ENCODE results near the gene KARS1. TPM values are rescaled to one million over a fixed set of nuclear protein-coding genes. Genes with fewer than 3 reads are reported as not detected.
A peak's percentile ranks its signal among the peaks of the same experiment; 100 is the strongest.

KARS1 gene
- total RNA-seq, 1 experiment from 2014 or later = 196 TPM

- Histone ChIP-seq H4K20me1 (ENCODE audit: insufficient read depth) (peaks cover 15% of the 10 kb centered on the region; the same call in 1 of the 2 replicates), H3K9me2 (ENCODE audit: insufficient read depth) (no peaks in the 10 kb centered on the region), H3K27ac (ENCODE audit: low read depth, low read length) (peak overlapping the region; percentile 89), H3K4me2 (ENCODE audit: low read length) (peak overlapping the region; percentile 91), H3K9me3 (ENCODE audit: control insufficient read depth in 1 of 2, insufficient read depth in 1 of 2, low read depth in 1 of 2, low read length in 2 of 2) (no peaks in the 10 kb centered on the region), H2AFZ (ENCODE audit: low read depth, low read length, poor library complexity, severe bottlenecking) (peak overlapping the region; percentile 49), H3K36me3 (ENCODE audit: control insufficient read depth in 1 of 2, insufficient read depth in 2 of 2, low read length in 2 of 2) (peaks cover 5 to 18% of the 10 kb centered on the region in 2 experiments; a peak in 2 of 4 replicates), H3K79me2 (ENCODE audit: insufficient read depth, low read length) (peaks cover 95% of the 10 kb centered on the region), H3K9ac (ENCODE audit: low read length) (peak overlapping the region; percentile 99), H3K27me3 (ENCODE audit: insufficient read depth, low read length) (no peaks in the 10 kb centered on the region), H3K4me3 (replicated peaks in 1 of 2; ENCODE audit: low read depth in 1 of 2, low read length in 2 of 2) (peak overlapping the region; percentile 90 to 94), H3K4me1 (ENCODE audit: control insufficient read depth in 1 of 2, insufficient read depth in 2 of 2, low read length in 2 of 2) (peaks cover 8 to 28% of the 10 kb centered on the region in 2 experiments)
- no TSS peak for BruUV-seq (replicated peaks)
- peak; percentile 48 for DNase-seq (ENCODE audit: low read depth, low spot score)
- ChIA-PET CTCF (interaction anchor here (1.3 to 1.6 kb wide), 2 partner anchors 116 to 131 kb away, joined by 3 to 5 read pairs; no protein-coding TSS in a partner anchor), RAD21 (ENCODE audit: low non-redundant PET in 1 of 2, low total read pairs in 2 of 2, uncharacterized antibody in 2 of 2, unreplicated experiment in 2 of 2) (interaction anchor here (1.1 to 2.3 kb wide), 2 partner anchors 116 kb away, joined by 4 to 8 read pairs; no protein-coding TSS in a partner anchor), POLR2A (interaction anchor here (1.0 to 1.6 kb wide), 5 partner anchors 16 to 1523 kb away, joined by 3 to 12 read pairs (median 3); partner anchors contain the start of gene ADAT1)
- intact Hi-C loops (cut with micrococcal nuclease) = no loop called here
- ATAC-seq = peak; percentile 45
- TF ChIP-seq ZFX (IDR thresholded peaks at IDR 0.05) (peak; percentile 86), SRF (IDR thresholded peaks at IDR 0.05; ENCODE audit: low read depth) (no peak), TCF7L2 (IDR thresholded peaks at IDR 0.05; ENCODE audit: borderline replicate concordance, extremely low read depth, insufficient read depth, insufficient read length) (no peak), EZH2 (IDR thresholded peaks at IDR 0.05) (no peak), POLR2AphosphoS5 (IDR thresholded peaks at IDR 0.05; ENCODE audit: low read depth, low read length) (peak; percentile 57; the same call in 1 of the 2 replicates), CBX3 (IDR thresholded peaks at IDR 0.05; ENCODE audit: low read depth) (no peak), ELF1 (IDR thresholded peaks at IDR 0.05; ENCODE audit: borderline replicate concordance, low read depth) (no peak), SIN3A (IDR thresholded peaks at IDR 0.05; ENCODE audit: low read depth) (no peak), EZH2phosphoT487 (IDR thresholded peaks at IDR 0.05; ENCODE audit: borderline replicate concordance) (no peak), YY1 (IDR thresholded peaks at IDR 0.05; ENCODE audit: extremely low read depth, insufficient replicate concordance, low read depth, low read length) (peak; percentile 91), JUND (IDR thresholded peaks at IDR 0.05) (no peak), EGR1 (IDR thresholded peaks at IDR 0.05; ENCODE audit: low read depth) (no peak), CTCF (IDR thresholded peaks at IDR 0.05 in 2 of 3, conservative IDR thresholded peaks at IDR 0.05 in 1 of 3; ENCODE audit: borderline replicate concordance in 1 of 3, insufficient read depth in 1 of 3, low read depth in 2 of 3, low read length in 2 of 3) (no peak), SP1 (IDR thresholded peaks at IDR 0.05; ENCODE audit: low read depth) (no peak), CEBPB (IDR thresholded peaks at IDR 0.05; ENCODE audit: low read depth) (no peak), POLR2A (IDR thresholded peaks at IDR 0.05; ENCODE audit: borderline replicate concordance, extremely low read depth, insufficient read depth, insufficient read length) (no peak)
- TF ChIP-seq, protein P1, sequence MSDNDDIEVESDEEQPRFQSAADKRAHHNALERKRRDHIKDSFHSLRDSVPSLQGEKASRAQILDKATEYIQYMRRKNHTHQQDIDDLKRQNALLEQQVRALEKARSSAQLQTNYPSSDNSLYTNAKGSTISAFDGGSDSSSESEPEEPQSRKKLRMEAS (IDR thresholded peaks at IDR 0.05) = no peak
- TF ChIP-seq, protein P2, sequence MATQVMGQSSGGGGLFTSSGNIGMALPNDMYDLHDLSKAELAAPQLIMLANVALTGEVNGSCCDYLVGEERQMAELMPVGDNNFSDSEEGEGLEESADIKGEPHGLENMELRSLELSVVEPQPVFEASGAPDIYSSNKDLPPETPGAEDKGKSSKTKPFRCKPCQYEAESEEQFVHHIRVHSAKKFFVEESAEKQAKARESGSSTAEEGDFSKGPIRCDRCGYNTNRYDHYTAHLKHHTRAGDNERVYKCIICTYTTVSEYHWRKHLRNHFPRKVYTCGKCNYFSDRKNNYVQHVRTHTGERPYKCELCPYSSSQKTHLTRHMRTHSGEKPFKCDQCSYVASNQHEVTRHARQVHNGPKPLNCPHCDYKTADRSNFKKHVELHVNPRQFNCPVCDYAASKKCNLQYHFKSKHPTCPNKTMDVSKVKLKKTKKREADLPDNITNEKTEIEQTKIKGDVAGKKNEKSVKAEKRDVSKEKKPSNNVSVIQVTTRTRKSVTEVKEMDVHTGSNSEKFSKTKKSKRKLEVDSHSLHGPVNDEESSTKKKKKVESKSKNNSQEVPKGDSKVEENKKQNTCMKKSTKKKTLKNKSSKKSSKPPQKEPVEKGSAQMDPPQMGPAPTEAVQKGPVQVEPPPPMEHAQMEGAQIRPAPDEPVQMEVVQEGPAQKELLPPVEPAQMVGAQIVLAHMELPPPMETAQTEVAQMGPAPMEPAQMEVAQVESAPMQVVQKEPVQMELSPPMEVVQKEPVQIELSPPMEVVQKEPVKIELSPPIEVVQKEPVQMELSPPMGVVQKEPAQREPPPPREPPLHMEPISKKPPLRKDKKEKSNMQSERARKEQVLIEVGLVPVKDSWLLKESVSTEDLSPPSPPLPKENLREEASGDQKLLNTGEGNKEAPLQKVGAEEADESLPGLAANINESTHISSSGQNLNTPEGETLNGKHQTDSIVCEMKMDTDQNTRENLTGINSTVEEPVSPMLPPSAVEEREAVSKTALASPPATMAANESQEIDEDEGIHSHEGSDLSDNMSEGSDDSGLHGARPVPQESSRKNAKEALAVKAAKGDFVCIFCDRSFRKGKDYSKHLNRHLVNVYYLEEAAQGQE (IDR thresholded peaks at IDR 0.05; ENCODE audit: low read depth) = no peak
- TF ChIP-seq, protein P3, sequence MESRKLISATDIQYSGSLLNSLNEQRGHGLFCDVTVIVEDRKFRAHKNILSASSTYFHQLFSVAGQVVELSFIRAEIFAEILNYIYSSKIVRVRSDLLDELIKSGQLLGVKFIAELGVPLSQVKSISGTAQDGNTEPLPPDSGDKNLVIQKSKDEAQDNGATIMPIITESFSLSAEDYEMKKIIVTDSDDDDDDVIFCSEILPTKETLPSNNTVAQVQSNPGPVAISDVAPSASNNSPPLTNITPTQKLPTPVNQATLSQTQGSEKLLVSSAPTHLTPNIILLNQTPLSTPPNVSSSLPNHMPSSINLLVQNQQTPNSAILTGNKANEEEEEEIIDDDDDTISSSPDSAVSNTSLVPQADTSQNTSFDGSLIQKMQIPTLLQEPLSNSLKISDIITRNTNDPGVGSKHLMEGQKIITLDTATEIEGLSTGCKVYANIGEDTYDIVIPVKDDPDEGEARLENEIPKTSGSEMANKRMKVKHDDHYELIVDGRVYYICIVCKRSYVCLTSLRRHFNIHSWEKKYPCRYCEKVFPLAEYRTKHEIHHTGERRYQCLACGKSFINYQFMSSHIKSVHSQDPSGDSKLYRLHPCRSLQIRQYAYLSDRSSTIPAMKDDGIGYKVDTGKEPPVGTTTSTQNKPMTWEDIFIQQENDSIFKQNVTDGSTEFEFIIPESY (IDR thresholded peaks at IDR 0.05; ENCODE audit: extremely low read depth, insufficient replicate concordance, low read length) = no peak
Observed at GRCh38 chr16:75648265-75649076, 1.0 kb upstream of the KARS1 start.

Data from HCT116 (cell line).